ENCODE data around the gene ZEB2. TPM values are rescaled to one million over a fixed set of nuclear protein-coding genes. Genes with fewer than 3 reads are reported as not detected.

The ZEB2 gene
- total RNA-seq, 1 donor from 2014 or later, result 89.1 TPM

- Histone ChIP-seq H3K27me3 (ENCODE audit: low read depth) (peaks cover 6% of the 10 kb centered on the region), H3K4me1 (peaks cover 80% of the 10 kb centered on the region), H3K27ac (replicated peaks) (peak overlapping the region; percentile 98), H3K4me3 (peak overlapping the region; percentile 85), H3K36me3 (no peaks in the 10 kb centered on the region), H3K9me3 (replicated peaks) (no peaks in the 10 kb centered on the region)
- no peak for DNase-seq
- TF ChIP-seq, protein P1, sequence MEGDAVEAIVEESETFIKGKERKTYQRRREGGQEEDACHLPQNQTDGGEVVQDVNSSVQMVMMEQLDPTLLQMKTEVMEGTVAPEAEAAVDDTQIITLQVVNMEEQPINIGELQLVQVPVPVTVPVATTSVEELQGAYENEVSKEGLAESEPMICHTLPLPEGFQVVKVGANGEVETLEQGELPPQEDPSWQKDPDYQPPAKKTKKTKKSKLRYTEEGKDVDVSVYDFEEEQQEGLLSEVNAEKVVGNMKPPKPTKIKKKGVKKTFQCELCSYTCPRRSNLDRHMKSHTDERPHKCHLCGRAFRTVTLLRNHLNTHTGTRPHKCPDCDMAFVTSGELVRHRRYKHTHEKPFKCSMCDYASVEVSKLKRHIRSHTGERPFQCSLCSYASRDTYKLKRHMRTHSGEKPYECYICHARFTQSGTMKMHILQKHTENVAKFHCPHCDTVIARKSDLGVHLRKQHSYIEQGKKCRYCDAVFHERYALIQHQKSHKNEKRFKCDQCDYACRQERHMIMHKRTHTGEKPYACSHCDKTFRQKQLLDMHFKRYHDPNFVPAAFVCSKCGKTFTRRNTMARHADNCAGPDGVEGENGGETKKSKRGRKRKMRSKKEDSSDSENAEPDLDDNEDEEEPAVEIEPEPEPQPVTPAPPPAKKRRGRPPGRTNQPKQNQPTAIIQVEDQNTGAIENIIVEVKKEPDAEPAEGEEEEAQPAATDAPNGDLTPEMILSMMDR (IDR thresholded peaks at IDR 0.05; ENCODE audit: borderline replicate concordance), result no peak
- intact Hi-C loops (cut with micrococcal nuclease), result loop anchor here (10.0 kb wide), 1 partner anchor 189 kb away; no protein-coding TSS in a partner anchor
Observed at GRCh38 chr2:144513388-144514101, 6.4 kb downstream of the ZEB2 start.

DNA sequence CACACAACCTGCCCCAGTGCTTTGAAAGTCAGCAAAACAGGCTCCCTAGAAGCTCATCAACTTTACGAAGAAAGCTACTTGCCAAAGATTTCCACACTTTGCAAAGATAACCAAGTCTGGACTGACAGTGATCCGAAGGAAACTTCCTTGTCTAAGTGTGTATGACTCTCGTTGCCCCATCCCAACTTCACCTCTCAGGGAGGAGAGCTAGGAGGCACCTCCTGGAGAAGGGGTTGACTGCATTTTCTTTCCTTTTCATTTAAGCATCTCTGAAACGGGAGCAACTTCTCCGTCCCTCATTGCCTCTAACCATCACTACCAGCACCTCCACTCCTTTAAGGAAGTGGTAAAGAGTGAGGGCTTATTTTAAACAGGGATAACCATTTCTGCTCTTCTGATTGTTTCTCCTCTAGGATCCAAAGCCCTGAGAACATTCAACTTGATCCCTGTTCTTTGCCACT, 7.0 kb downstream of the ZEB2 start:
- no peaks in the 10 kb centered on the region for H3K9me3 ChIP-seq (replicated peaks)
- no peak for DNase-seq
- H3K27me3 ChIP-seq (ENCODE audit: low read depth), result peaks cover 6% of the 10 kb centered on the region
- peak overlapping the region; percentile 85 for H3K4me3 ChIP-seq
- H3K36me3 ChIP-seq, result no peaks in the 10 kb centered on the region
- intact Hi-C loops (cut with micrococcal nuclease), result loop anchor here (10.0 kb wide), 1 partner anchor 188 kb away; no protein-coding TSS in a partner anchor
- TF ChIP-seq, protein P1 (IDR thresholded peaks at IDR 0.05; ENCODE audit: borderline replicate concordance), result no peak
- peaks cover 80% of the 10 kb centered on the region for H3K4me1 ChIP-seq
- peak overlapping the region; percentile 98 for H3K27ac ChIP-seq (replicated peaks)

DNA sequence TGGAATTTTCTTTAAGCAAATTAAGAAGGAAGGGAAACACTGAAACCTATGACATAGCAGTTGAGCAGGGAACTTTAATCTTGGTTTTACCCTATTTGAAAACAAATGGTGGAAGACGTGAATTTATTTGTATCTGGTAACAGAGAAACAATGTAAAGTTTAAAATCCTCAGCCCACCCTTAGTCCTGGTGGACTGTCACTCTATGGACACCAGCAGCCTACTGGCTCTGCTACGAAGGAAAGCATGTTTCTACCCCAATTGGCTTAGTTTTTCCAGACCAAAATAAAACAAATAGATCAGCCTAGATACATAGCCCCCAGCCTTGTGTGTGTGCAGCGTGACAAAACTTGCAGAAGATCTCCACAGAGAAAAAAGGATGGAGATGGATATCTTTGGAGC, 7.4 kb downstream of the ZEB2 start:
- intact Hi-C loops (cut with micrococcal nuclease), result loop anchor here (10.0 kb wide), 1 partner anchor 188 kb away; no protein-coding TSS in a partner anchor
- no peak for DNase-seq
- Histone ChIP-seq H3K4me3 (peak overlapping the region; percentile 85), H3K36me3 (no peaks in the 10 kb centered on the region), H3K4me1 (peaks cover 81% of the 10 kb centered on the region), H3K27me3 (ENCODE audit: low read depth) (peaks cover 6% of the 10 kb centered on the region), H3K27ac (replicated peaks) (peak overlapping the region; percentile 98), H3K9me3 (replicated peaks) (no peaks in the 10 kb centered on the region)
- TF ChIP-seq, protein P1 (IDR thresholded peaks at IDR 0.05; ENCODE audit: borderline replicate concordance), result no peak

DNA sequence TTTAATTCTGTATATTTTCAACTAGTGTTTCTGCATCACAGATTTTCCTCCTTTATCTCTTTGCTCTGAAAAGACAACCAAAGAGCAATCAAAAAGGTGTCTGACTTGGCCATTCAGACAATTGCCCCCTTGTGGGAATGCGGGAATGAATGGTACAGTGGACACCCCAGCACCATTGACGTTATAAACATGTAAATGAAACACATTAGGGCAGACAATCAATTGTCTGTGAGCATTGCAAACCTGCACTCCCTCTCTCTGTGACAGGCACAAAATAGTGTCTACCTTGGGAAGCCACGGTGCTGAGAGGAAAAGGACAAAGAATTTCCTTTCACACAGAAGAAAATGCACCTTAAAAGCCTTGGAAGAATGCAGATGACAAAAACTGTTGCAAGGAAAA, 8.0 kb downstream of the ZEB2 start:
- Histone ChIP-seq H3K4me1 (peaks cover 82% of the 10 kb centered on the region), H3K4me3 (peak overlapping the region; percentile 85), H3K27me3 (ENCODE audit: low read depth) (peaks cover 6% of the 10 kb centered on the region), H3K9me3 (replicated peaks) (no peaks in the 10 kb centered on the region), H3K27ac (replicated peaks) (peak overlapping the region; percentile 98), H3K36me3 (no peaks in the 10 kb centered on the region)
- no peak for DNase-seq
- TF ChIP-seq, protein P1 (IDR thresholded peaks at IDR 0.05; ENCODE audit: borderline replicate concordance), result no peak
- intact Hi-C loops (cut with micrococcal nuclease), result loop anchor here (10.0 kb wide), 1 partner anchor 187 kb away; no protein-coding TSS in a partner anchor

DNA sequence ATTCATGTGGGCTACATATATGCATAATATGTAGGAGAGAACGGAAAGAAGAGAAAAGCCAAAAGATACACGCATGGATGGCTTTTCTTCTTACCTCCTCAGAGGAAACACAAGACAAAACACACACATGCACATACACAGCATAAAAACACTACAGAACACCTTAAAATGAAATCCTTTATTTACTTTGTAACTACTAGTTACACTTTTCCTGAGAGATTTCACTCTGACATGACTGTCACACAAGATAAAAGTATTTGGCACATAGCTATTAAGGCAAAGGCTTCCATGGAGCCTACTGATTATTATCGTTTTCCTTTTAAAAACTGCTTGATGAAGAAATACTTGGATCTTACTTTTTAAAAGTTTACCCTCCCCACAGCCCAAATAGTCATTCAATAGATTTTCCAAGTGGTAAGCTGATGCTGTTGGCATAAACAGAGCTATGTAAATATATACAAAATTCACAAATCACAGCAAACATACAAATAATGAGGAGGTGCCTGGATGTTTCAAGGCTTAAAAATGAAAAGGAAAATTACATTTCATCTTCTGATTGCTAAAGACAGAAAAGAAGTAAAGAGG, 8.6 kb downstream of the ZEB2 start:
- intact Hi-C loops (cut with micrococcal nuclease), result loop anchor here (10.0 kb wide), 1 partner anchor 187 kb away; no protein-coding TSS in a partner anchor
- peak overlapping the region; percentile 98 for H3K27ac ChIP-seq (replicated peaks)
- no peaks in the 10 kb centered on the region for H3K36me3 ChIP-seq
- H3K9me3 ChIP-seq (replicated peaks), result no peaks in the 10 kb centered on the region
- DNase-seq, result no peak
- TF ChIP-seq, protein P1 (IDR thresholded peaks at IDR 0.05; ENCODE audit: borderline replicate concordance), result no peak
- H3K27me3 ChIP-seq (ENCODE audit: low read depth), result no peaks in the 10 kb centered on the region
- peak overlapping the region; percentile 85 for H3K4me3 ChIP-seq
- H3K4me1 ChIP-seq, result peaks cover 84% of the 10 kb centered on the region
